Naive B cell (primary cell): Measurements from ENCODE around the gene ADAM12. TPM values are rescaled to one million over a fixed set of nuclear protein-coding genes. Genes with fewer than 3 reads are reported as not detected.

Experiments used
- ATAC-seq, 2 donors: fragments of 150-1000 bp; cut with Tn5 transposase; 2 replicates each; pipeline ENCODE4 v1.10.0; 2021; ENCODE audit warnings: low read depth in 2 of 2, mild to moderate bottlenecking in 2 of 2, moderate library complexity in 2 of 2
- DNase-seq: peaks from one replicate; pipeline ENCODE4 v3.0.0; 2022
- H3K27ac Mint-ChIP-seq, 6 donors: one replicate each; pipeline ENCODE4 v1.8.0; 2020 to 2022; ENCODE audit warnings: mild to moderate bottlenecking in 6 of 6, mixed read lengths in 6 of 6, moderate library complexity in 5 of 6, inconsistent platforms in 2 of 6
- H3K27me3 Mint-ChIP-seq, 3 donors: one replicate each; pipeline ENCODE4 v1.8.0; 2021 to 2022; ENCODE audit warnings: mixed read lengths in 3 of 3, mild to moderate bottlenecking in 1 of 3
- H3K36me3 Mint-ChIP-seq, 2 donors: one replicate each; pipeline ENCODE4 v1.8.0; 2020 to 2022; ENCODE audit warnings: mixed read lengths in 2 of 2, inconsistent platforms in 1 of 2, mild to moderate bottlenecking in 1 of 2
- H3K4me1 Mint-ChIP-seq, 3 donors: one replicate each; pipeline ENCODE4 v1.8.0; 2020 to 2022; ENCODE audit warnings: mixed read lengths in 3 of 3, inconsistent platforms in 1 of 3, mild to moderate bottlenecking in 1 of 3, moderate library complexity in 1 of 3
- H3K4me3 Mint-ChIP-seq, 8 donors: one replicate each; pipeline ENCODE4 v1.8.0; 2020 to 2022; ENCODE audit warnings: mild to moderate bottlenecking in 8 of 8, mixed read lengths in 8 of 8, moderate library complexity in 8 of 8, inconsistent platforms in 2 of 8
- H3K9me3 Mint-ChIP-seq, 7 donors: one replicate each; pipeline ENCODE4 v1.8.0; 2020 to 2022; ENCODE audit warnings: mixed read lengths in 7 of 7, mild to moderate bottlenecking in 5 of 7, inconsistent platforms in 2 of 7, moderate library complexity in 1 of 7
- polyA plus RNA-seq, 6 donors: library from polyadenylated mRNA; unstranded; fragments of 300-500 nt; fragmentation: Illumina TruSeq; gene quantifications; one replicate each; pipeline ENCODE4 v1.2.3, GENCODE V29; 2021; ENCODE audit warnings: low read depth in 6 of 6

Gene ADAM12, protein sequence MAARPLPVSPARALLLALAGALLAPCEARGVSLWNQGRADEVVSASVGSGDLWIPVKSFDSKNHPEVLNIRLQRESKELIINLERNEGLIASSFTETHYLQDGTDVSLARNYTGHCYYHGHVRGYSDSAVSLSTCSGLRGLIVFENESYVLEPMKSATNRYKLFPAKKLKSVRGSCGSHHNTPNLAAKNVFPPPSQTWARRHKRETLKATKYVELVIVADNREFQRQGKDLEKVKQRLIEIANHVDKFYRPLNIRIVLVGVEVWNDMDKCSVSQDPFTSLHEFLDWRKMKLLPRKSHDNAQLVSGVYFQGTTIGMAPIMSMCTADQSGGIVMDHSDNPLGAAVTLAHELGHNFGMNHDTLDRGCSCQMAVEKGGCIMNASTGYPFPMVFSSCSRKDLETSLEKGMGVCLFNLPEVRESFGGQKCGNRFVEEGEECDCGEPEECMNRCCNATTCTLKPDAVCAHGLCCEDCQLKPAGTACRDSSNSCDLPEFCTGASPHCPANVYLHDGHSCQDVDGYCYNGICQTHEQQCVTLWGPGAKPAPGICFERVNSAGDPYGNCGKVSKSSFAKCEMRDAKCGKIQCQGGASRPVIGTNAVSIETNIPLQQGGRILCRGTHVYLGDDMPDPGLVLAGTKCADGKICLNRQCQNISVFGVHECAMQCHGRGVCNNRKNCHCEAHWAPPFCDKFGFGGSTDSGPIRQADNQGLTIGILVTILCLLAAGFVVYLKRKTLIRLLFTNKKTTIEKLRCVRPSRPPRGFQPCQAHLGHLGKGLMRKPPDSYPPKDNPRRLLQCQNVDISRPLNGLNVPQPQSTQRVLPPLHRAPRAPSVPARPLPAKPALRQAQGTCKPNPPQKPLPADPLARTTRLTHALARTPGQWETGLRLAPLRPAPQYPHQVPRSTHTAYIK
- polyA plus RNA-seq = under 1 TPM in 2 of 6 donors, not detected in 4; 0.07 to 0.08 TPM

DNA sequence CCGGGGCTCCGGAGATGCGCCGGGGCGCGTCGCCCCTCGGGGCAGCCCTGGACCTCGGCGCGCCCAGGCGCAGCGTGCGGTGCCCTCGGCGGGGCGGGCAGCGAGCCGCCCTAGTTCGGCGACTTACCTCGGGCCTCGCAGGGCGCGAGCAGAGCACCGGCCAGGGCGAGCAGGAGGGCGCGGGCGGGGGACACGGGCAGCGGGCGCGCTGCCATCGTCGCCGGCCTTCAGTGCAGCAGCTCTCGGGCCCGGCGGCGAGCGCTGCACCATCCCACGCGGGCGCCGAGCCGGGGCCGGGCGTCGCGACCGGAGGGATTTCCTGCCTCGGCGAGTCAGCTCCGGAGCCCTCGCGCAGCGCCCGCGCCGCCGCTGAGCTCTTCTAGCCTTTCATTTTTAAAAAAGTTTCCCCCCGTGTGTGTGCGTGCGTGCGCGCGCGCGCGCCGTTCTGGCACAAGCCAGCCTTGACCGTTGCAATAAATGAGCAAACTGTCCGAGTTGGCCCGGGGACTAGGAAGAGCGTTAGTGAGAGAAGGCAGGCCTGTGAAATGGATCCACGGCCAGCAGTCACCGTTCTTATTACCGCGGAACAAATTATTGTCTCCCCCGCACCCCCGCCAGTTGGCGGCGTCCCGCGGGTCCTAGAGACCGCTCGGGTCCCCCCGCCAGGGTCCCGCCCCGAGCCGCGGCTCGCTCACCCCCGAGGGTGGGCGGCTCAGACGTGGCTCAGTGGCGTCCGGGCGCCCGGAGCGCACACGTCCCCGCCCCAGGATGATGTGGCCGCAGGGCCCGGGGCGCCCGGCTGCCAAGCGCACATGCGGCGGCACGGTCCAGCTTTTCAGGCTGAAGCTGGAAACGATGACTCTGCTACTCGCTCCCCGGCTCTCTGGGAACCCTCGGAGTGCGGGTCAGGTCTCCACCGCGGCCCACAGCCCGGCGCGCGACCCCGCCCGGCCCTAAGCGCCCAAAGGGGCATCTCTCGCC, at the start of gene ADAM12:
TSS of gene ADAM12 (minus strand) at position 547 of the 981 bp plus-strand sequence. CDS start at position 215, 332 bp downstream.
- Mint-ChIP-seq H3K9me3 (peaks cover 0 to 42% (median 7%) of the 10 kb centered on the region in 7 donors), H3K27me3 (peaks cover 47 to 58% (median 53%) of the 10 kb centered on the region in 3 donors), H3K36me3 (peaks cover 0 to 10% of the 10 kb centered on the region in 2 donors), H3K4me3 (peak within 1 kb of the TSS in 2 of 8 donors; percentile 33 to 54), H3K27ac (peak within 1 kb of the TSS in 2 of 6 donors; percentile 21 to 35), H3K4me1 (peaks cover 7 to 10% (median 9%) of the 10 kb centered on the region in 3 donors)
- DNase-seq = no peak
- ATAC-seq = no peak

DNA sequence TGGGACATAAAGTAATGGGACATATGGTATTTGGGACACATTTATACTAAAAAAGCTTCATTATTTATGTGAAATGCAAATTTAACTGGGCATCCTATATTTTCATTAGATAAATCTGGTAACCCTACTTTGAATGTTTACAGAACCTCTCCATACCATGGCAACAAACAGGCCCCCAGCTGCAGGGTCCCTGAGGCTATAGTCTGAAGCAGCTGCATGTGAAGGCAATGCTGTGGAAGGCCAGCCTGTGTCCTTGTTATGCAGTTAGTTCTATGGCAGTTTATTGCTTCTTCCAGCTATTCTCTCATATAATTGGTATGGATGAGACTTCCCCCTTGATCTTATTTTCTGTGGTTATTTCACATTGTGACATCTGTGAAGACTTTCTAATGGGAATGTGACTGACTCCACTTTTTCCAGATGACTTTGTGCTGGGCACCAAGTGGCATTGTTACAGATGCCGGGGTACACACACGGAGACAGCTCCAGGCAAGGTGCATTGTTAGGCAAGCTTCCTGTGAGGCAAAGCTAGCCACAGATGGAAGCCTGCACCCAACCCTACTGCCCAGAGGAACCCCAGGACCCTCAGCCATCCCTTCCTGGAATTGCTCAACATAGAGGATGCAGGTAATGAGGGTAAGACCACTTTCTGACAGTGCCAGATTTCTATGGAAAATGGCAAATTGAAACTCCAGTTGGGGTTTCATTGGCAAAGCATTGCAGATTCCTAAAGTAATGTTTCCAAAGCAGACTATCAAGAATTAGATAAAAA, 49.5 kb upstream of the ADAM12 start:
- Mint-ChIP-seq H3K4me1 (no peaks in the 10 kb centered on the region), H3K4me3 (no peak overlapping the region), H3K27me3 (peaks cover 7 to 26% (median 10%) of the 10 kb centered on the region in 3 donors), H3K36me3 (peaks cover 0 to 5% of the 10 kb centered on the region in 2 donors), H3K27ac (no peak overlapping the region), H3K9me3 (peaks cover 0 to 6% (median 2%) of the 10 kb centered on the region in 7 donors)
- DNase-seq (no peak), ATAC-seq (no peak)

DNA sequence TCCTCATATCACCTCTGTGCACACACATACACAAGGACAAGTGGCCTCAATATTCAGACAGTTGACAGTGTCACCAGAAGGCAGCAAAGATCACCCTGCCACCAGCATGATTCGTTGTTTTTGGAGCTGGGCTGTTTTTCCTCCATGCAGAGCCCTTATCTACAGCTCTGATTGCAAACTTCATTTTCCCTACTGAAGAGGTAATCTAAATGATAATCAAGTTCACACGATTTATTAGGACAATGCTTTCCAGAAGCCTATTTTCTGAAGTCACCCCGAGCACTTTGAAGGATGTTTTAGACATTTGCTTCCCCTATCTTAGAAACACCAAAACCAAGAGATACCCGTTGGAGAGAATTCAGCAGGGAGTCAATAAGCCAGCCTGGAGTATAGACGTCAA, 46.0 kb upstream of the ADAM12 start:
- H3K4me3 Mint-ChIP-seq = no peak overlapping the region
- H3K27me3 Mint-ChIP-seq = peaks cover 0 to 11% (median 6%) of the 10 kb centered on the region in 3 donors
- DNase-seq (no peak), ATAC-seq (no peak)
- H3K4me1 Mint-ChIP-seq = no peaks in the 10 kb centered on the region
- peaks cover 0 to 8% (median 0%) of the 10 kb centered on the region in 7 donors for H3K9me3 Mint-ChIP-seq
- H3K27ac Mint-ChIP-seq = no peak overlapping the region
- no peaks in the 10 kb centered on the region for H3K36me3 Mint-ChIP-seq

DNA sequence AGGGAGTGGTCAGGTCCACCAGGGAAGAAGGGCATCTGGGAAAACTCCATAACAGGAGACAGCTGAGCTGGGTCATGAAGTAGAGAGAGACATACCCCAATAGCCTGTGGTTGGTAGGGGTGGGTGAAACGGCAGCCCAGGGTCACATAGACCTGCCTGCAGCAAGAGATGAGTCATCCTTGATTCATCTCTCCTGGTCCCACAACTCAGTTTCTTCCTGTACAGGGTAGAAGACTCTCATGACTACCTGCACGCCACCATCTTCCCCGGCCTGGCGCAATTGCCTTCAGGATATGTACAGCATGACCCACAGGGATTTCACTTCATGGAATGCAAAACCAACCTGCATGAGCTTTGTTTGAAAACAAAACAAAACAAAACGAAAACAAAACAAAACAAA, 45.1 kb upstream of the ADAM12 start:
- H3K9me3 Mint-ChIP-seq = peaks cover 0 to 8% (median 0%) of the 10 kb centered on the region in 7 donors
- H3K27ac Mint-ChIP-seq = no peak overlapping the region
- no peaks in the 10 kb centered on the region for H3K36me3 Mint-ChIP-seq
- H3K4me3 Mint-ChIP-seq = no peak overlapping the region
- no peaks in the 10 kb centered on the region for H3K4me1 Mint-ChIP-seq
- ATAC-seq (no peak), DNase-seq (no peak)
- peaks cover 0 to 4% (median 0%) of the 10 kb centered on the region in 3 donors for H3K27me3 Mint-ChIP-seq

DNA sequence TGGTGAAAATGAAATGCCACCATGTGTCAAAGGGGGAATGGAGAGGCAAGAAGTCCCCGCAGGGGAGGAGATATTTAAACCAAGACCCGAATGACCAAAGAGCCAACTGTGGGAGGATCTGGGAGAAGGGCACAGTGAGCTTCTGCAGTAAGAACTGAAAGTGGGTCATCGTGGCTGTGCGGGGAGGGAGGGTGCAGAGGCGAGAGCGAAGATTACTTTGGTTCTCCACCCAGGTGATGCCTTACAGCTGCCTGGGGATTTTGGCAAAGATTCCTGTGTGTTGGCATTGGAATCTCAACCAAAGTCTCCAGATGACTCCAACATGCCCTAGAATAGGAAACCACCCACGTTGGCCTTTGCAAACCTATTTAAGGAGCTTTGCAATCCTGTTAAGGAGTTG, 44.2 kb upstream of the ADAM12 start:
- H3K9me3 Mint-ChIP-seq = peaks cover 0 to 4% (median 0%) of the 10 kb centered on the region in 7 donors
- peaks cover 0 to 8% (median 5%) of the 10 kb centered on the region in 3 donors for H3K27me3 Mint-ChIP-seq

DNA sequence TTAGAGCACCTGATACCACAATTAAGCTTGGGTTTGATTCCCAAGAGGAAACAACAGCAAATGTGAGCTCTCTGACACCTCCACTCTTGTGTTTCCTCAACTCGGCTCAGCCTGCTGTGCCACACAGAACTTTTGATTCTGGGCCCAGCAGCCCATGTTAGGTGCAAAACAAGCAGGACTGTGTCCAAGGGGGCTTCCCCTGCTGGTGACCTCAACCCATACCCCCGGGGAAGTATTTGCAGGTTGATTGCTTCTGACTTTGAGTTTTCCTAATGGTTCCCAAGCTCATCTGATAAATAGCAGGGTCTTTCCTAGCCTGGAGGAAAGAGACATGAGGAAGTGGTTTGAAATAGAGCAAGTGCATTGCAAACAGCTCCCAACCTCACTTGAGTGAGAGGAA, 43.5 kb upstream of the ADAM12 start:
- Mint-ChIP-seq H3K4me3 (no peak overlapping the region), H3K9me3 (peaks cover 0 to 4% (median 0%) of the 10 kb centered on the region in 7 donors), H3K27me3 (peaks cover 0 to 15% (median 9%) of the 10 kb centered on the region in 3 donors), H3K4me1 (no peaks in the 10 kb centered on the region), H3K36me3 (no peaks in the 10 kb centered on the region), H3K27ac (no peak overlapping the region)
- ATAC-seq (no peak), DNase-seq (no peak)

More for the DNA sequence above, 44.2 kb upstream of the ADAM12 start:
- Mint-ChIP-seq H3K27ac (no peak overlapping the region), H3K4me3 (no peak overlapping the region), H3K4me1 (no peaks in the 10 kb centered on the region), H3K36me3 (no peaks in the 10 kb centered on the region)
- no peak for DNase-seq
- ATAC-seq = no peak

DNA sequence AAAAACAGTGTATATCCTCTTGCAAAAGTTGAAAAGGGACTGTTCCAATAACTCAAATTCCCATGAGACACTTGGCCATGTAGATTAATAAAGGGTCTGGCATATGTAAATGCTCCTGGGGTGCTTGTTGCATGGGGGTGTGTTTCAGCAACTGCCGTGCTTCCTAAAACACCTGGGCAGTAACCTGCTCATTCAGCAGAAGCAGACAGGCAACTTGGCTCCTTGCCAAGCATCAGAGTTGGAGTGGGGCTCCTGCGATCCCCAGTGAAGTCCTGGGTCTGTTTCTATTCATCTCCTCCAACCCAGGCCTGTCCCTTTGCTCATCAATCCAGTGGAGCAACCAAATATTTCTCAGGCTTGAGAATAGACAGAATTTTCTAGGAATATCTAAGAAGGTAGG, 42.2 kb upstream of the ADAM12 start:
- H3K4me3 Mint-ChIP-seq = no peak overlapping the region
- H3K4me1 Mint-ChIP-seq = no peaks in the 10 kb centered on the region
- no peak for DNase-seq
- peaks cover 0 to 12% (median 0%) of the 10 kb centered on the region in 7 donors for H3K9me3 Mint-ChIP-seq
- peaks cover 0 to 23% (median 9%) of the 10 kb centered on the region in 3 donors for H3K27me3 Mint-ChIP-seq
- H3K27ac Mint-ChIP-seq = no peak overlapping the region
- no peaks in the 10 kb centered on the region for H3K36me3 Mint-ChIP-seq
- ATAC-seq = no peak

DNA sequence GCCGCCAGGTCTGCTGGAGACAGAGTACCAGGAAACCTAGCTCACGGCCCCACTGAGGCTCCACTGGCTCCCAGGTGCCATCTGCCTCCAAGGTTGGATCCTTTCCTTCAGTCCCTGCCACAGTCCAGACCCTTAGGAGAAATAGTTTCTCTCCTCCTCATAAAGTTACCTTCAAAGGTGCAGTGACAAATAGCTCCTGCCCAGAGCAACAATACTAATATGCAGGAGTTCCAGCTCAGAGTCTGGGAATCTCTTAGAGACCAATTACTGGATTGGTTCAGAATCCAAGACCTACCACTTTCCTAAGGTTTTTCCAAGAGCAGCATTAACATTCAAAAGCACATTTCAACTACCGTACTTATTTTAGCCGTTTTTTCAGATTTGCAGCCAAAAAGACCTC, 41.0 kb upstream of the ADAM12 start:
- Mint-ChIP-seq H3K36me3 (peaks cover 0 to 4% of the 10 kb centered on the region in 2 donors), H3K27me3 (peaks cover 0 to 33% (median 9%) of the 10 kb centered on the region in 3 donors), H3K9me3 (peaks cover 2 to 20% (median 6%) of the 10 kb centered on the region in 7 donors), H3K4me1 (no peaks in the 10 kb centered on the region), H3K4me3 (no peak overlapping the region), H3K27ac (no peak overlapping the region)
- ATAC-seq (no peak), DNase-seq (no peak)

DNA sequence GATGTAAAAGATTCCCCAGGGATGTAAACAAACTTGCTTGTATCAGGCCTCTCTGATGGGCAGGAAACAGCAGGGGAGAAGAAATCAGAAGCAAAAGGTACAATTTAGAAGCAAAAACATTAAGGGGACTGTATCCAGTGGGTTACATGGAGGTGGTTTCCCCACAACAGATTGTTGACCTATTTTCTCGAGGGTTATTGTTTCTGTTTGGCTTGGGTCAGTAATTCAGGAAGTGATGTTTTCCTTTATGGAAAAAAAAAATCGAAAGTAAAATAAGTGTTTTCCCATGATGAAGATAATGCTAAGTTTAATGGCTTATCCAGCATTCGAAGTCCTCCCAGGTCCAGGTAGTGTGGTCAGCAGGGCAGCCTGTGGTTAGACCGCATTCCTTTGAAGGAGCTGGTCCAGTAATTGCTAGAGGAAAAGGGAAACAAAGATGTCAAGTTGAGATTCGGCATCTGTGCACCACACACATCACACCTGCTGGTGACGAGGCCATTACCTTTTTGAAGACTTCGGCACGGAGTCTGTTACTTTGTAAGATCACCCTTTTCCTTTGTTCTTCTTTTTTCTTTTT, 37.3 kb upstream of the ADAM12 start:
- no peak for ATAC-seq
- peaks cover 0 to 8% of the 10 kb centered on the region in 2 donors for H3K36me3 Mint-ChIP-seq
- DNase-seq = no peak
- no peak overlapping the region for H3K27ac Mint-ChIP-seq
- H3K4me1 Mint-ChIP-seq = no peaks in the 10 kb centered on the region
- H3K27me3 Mint-ChIP-seq = peaks cover 0 to 36% (median 18%) of the 10 kb centered on the region in 3 donors
- peak overlapping the region in 1 of 8 donors; percentile 35 for H3K4me3 Mint-ChIP-seq
- peaks cover 5 to 48% (median 20%) of the 10 kb centered on the region in 7 donors for H3K9me3 Mint-ChIP-seq

DNA sequence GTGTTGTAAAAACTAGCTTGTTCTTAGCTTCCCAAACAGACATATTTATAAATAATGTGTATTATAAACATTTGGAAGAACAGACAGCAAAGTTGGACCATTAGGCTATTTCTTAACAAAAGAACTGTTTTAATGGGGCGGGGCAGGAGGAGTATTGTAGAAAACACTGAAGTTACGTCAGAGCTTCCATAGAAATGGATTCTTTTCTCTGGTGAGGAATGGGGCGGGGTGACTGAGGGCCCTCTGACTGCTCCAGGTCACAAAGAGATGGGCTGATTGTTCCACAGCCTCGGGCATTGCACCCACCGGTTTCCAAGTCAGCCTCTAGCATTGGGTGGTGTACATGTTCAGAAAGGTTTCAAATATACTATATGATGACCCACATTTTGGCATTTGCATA, 36.8 kb upstream of the ADAM12 start:
- Mint-ChIP-seq H3K27me3 (peaks cover 0 to 36% (median 18%) of the 10 kb centered on the region in 3 donors), H3K4me3 (no peak overlapping the region), H3K9me3 (peaks cover 5 to 48% (median 20%) of the 10 kb centered on the region in 7 donors), H3K4me1 (no peaks in the 10 kb centered on the region), H3K36me3 (peaks cover 0 to 8% of the 10 kb centered on the region in 2 donors), H3K27ac (no peak overlapping the region)
- no peak for DNase-seq
- no peak for ATAC-seq

DNA sequence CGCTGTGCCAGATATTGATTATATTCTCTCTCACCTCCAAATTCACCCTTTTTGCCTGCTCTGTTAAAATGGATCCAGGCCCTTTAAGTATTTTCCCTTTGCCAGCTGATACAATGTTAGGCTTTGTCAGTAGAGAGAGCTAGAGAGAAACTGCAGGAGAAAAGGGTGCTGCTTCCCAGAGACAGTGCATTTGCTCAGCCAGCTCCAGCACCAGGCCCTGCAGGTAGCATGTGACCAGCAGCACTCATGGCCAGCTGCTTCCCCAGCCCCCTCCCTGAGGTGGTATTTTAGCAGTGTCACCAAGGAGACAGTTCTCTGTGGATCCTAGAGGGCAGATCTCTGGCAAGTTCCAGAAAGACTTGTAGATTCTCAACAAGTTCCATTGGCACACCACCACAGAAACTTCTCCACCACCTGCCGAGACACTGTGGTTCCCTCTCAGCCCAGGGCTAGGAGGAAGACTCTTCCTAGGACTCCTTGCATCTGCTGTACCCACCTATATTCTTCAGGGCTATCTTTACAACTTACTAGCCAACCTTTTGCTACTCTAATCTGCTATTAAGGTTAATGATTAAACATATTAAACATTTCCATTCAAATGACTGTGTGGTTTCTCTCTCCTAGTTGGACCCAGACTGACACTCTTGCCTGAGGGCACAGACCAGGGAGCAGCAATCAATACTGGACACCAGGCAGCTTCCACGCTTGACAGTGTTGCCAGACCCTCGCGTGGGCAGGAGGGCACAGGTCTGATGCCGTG, 35.6 kb upstream of the ADAM12 start:
- H3K36me3 Mint-ChIP-seq = peaks cover 0 to 8% of the 10 kb centered on the region in 2 donors
- no peak overlapping the region for H3K27ac Mint-ChIP-seq
- DNase-seq = no peak
- no peak overlapping the region for H3K4me3 Mint-ChIP-seq
- H3K4me1 Mint-ChIP-seq = no peaks in the 10 kb centered on the region
- ATAC-seq = no peak
- peaks cover 6 to 55% (median 23%) of the 10 kb centered on the region in 7 donors for H3K9me3 Mint-ChIP-seq
- peaks cover 0 to 41% (median 25%) of the 10 kb centered on the region in 3 donors for H3K27me3 Mint-ChIP-seq
